Thyroid gland (tissue), 4 donors: Measurements from ENCODE around the gene CLRN2. TPM values are rescaled to one million over a fixed set of nuclear protein-coding genes. Genes with fewer than 3 reads are reported as not detected.

Source experiments
- DNase-seq, 2 donors: peaks; one replicate each; pipeline ENCODE4 v3.0.0-alpha.2; 2019
- H3K27ac ChIP-seq, 3 donors: fragments of 200-600 bp; sonication (generic); 1 replicate in 2 of 3; 2 replicates in 1 of 3; pipeline ENCODE4 v1.5.1; 2016 to 2019; ENCODE audit warnings: mild to moderate bottlenecking in 1 of 3, moderate library complexity in 1 of 3
- H3K27me3 ChIP-seq: fragments of 200-600 bp; sonication (generic); one replicate; pipeline ENCODE4 v1.5.1; 2019
- H3K36me3 ChIP-seq, 2 donors: fragments of 200-600 bp; sonication (generic); one replicate each; pipeline ENCODE4 v1.5.1; 2016 to 2019
- H3K4me1 ChIP-seq, 2 donors: fragments of 200-600 bp; sonication (generic); one replicate each; pipeline ENCODE4 v1.5.1; 2017 to 2019
- H3K4me3 ChIP-seq, 3 donors: fragments of 200-600 bp; sonication (generic); replicated peaks in 1 of 3; 1 replicate in 2 of 3; 2 replicates in 1 of 3; pipeline ENCODE4 v1.5.1; 2016; ENCODE audit warnings: mild to moderate bottlenecking in 1 of 3
- H3K9me3 ChIP-seq: fragments of 200-600 bp; sonication (generic); one replicate; pipeline ENCODE4 v1.5.1; 2017
- POLR2A ChIP-seq, 2 donors: fragments of 450-650 bp; IDR thresholded peaks; one replicate each; pipeline ENCODE4 v1.6.1; 2017; ENCODE audit warnings: antibody characterized with exemption in 2 of 2, mild to moderate bottlenecking in 2 of 2, moderate library complexity in 1 of 2
- WGBS, 2 donors: methylation state at CpG; one replicate each; pipeline ENCODE4 v1.1.5; 2017; 5-methylcytosine and 5-hydroxymethylcytosine counted together
- intact Hi-C: fragments of 100-400 bp; cut with DNase I; formaldehyde crosslinking; loops from one replicate; pipeline ENCODE4 v1.15.1; 2023
- total RNA-seq, 4 donors: library from RNA; depleted of rRNA; stranded (reverse); fragments of >200 nt; gene quantifications; one replicate each; pipeline ENCODE4 v1.2.3, GENCODE V29; 2016
- TF ChIP-seq, protein P1 (sequence below), 6 experiments: fragments of 200-600 bp in 3 of 6; fragments of 450-650 bp in 3 of 6; sonication (generic) in 3 of 6; IDR thresholded peaks; one replicate each; pipeline ENCODE4 v1.5.1; 2016 to 2019; ENCODE audit warnings: antibody characterized with exemption in 6 of 6, mild to moderate bottlenecking in 2 of 6, inconsistent platforms in 1 of 6, moderate library complexity in 1 of 6

CLRN2 gene
- total RNA-seq, 4 donors from 2014 or later: not detected

DNA sequence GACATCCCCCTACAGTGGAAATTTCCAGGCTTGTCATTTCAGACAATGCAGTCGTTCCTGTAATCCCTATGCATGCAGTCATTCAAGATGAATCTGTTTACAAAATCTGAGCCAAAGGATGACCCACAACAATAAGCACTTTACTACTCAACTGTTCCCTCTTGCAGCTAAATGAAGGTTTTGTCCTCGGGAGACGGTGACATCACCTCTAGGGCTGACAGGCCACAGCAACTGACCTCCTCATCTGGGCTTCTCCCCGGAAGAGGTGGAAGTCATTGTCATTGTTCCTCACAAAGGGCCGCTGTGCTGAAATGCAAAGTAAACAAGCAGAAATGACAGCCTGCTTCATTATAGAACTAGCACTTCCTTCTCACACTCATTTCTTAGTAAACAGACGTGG lies 29.2 kb downstream of the CLRN2 start:
- intact Hi-C loops: no loop called here
- Histone ChIP-seq H3K27ac (no peak overlapping the region), H3K9me3 (no peaks in the 10 kb centered on the region), H3K27me3 (peaks cover 4% of the 10 kb centered on the region), H3K4me1 (no peaks in the 10 kb centered on the region), H3K36me3 (no peaks in the 10 kb centered on the region), H3K4me3 (no peak overlapping the region)
- WGBS, 2 donors: 29 to 34% methylated on average over 6 of the region's 6 CpGs
- no peak for DNase-seq
- no peak for TF ChIP-seq POLR2A (IDR thresholded peaks at IDR 0.05)
- TF ChIP-seq, protein P1, sequence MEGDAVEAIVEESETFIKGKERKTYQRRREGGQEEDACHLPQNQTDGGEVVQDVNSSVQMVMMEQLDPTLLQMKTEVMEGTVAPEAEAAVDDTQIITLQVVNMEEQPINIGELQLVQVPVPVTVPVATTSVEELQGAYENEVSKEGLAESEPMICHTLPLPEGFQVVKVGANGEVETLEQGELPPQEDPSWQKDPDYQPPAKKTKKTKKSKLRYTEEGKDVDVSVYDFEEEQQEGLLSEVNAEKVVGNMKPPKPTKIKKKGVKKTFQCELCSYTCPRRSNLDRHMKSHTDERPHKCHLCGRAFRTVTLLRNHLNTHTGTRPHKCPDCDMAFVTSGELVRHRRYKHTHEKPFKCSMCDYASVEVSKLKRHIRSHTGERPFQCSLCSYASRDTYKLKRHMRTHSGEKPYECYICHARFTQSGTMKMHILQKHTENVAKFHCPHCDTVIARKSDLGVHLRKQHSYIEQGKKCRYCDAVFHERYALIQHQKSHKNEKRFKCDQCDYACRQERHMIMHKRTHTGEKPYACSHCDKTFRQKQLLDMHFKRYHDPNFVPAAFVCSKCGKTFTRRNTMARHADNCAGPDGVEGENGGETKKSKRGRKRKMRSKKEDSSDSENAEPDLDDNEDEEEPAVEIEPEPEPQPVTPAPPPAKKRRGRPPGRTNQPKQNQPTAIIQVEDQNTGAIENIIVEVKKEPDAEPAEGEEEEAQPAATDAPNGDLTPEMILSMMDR (IDR thresholded peaks at IDR 0.05): no peak

DNA sequence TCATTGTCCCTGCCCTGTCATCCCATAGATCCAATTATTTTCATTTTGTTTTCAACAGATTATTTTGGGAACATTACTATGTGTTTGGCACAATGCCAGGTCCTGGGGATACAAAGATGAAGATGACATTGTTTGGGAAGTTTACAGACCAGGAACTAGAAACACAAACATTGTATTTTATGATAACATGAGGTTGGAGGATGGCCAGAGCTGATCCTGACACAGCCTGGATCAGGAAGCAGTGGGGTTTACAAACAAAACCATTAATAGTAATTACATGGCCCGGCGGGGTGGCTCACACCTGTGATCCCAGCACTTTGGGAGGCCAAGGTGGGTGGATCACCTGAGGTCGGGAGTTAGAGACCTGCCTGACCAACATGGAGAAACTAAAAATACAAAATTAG lies 29.9 kb downstream of the CLRN2 start:
- DNase-seq: no peak
- Histone ChIP-seq H3K27ac (no peak overlapping the region), H3K36me3 (no peaks in the 10 kb centered on the region), H3K9me3 (no peaks in the 10 kb centered on the region), H3K4me1 (peaks cover 0 to 2% of the 10 kb centered on the region in 2 donors), H3K4me3 (no peak overlapping the region), H3K27me3 (peaks cover 4% of the 10 kb centered on the region)
- intact Hi-C loops: loop anchor here (5.0 kb wide), 1 partner anchor 1047 kb away; no protein-coding TSS in a partner anchor
- 43 to 63% methylated on average over 3 of the region's 3 CpGs for WGBS, 2 donors
- TF ChIP-seq, protein P1 (IDR thresholded peaks at IDR 0.05): no peak
- TF ChIP-seq POLR2A (IDR thresholded peaks at IDR 0.05): no peak

DNA sequence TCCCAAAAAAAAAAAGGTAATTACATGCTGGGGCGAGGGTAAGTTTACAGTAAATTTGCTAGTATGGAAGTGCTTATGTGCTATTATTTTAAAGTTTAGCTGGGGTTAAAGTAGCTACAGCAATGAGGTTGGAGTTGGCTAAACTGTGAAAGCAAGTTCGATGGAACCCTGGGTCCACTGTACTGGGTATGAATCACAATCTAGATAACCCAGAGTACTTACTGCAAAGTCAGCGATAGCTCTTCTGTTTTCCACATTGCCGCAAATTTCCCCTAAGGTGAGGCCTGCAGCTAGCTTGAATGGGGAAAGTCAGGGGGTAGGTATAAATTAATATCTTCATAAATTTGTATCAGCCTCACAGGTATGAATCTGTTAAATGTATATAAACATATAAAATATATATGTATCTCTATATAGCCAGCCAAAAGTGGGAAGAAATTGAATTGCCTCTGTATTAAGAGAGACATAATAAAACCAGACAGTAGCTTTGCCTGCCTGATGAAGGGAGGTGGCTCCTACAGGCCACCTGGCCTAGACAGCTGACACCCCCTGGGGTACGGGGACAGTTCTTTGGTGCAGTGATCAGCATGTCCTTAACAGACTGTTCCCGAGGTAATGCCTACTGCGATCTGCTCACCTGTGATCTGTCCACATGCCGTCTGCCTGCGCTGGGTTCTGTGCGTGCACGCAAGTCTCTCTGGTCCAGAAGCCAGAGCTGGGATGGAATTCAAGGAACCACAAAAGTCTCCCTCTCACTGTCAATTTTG lies 30.6 kb downstream of the CLRN2 start:
- H3K27ac ChIP-seq: no peak overlapping the region
- no peak for DNase-seq
- H3K4me3 ChIP-seq: no peak overlapping the region
- no peaks in the 10 kb centered on the region for H3K9me3 ChIP-seq
- WGBS, 2 donors: 74 to 79% methylated on average over 11 of the region's 11 CpGs
- TF ChIP-seq, protein P1 (IDR thresholded peaks at IDR 0.05): no peak
- no peak for TF ChIP-seq POLR2A (IDR thresholded peaks at IDR 0.05)
- peaks cover 0 to 2% of the 10 kb centered on the region in 2 donors for H3K4me1 ChIP-seq
- H3K27me3 ChIP-seq: peaks cover 4% of the 10 kb centered on the region
- no peaks in the 10 kb centered on the region for H3K36me3 ChIP-seq
- intact Hi-C loops: loop anchor here (5.0 kb wide), 1 partner anchor 1047 kb away; no protein-coding TSS in a partner anchor

DNA sequence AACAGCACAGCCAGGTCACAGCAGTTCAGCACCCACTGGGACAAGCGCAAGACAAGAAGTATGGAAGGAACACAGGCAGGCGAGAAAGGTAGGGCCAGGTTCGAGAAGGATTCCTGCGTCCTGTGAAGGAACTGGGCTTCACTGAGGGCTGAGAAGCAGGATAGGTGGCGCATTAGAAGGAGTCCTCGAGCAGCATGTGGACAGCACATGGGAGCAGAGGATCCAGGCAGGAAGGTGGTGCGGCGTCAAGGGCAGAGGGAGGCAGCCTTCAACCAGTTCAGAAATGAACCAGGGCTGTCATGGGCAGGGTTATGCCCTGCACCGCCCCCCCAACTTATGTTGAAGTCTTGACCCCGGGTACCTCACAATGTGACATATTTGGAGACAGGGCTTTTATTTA lies 31.3 kb downstream of the CLRN2 start:
- WGBS, 2 donors: 74 to 90% methylated on average over 10 of the region's 10 CpGs
- no peaks in the 10 kb centered on the region for H3K36me3 ChIP-seq
- H3K27ac ChIP-seq: no peak overlapping the region
- H3K4me3 ChIP-seq: no peak overlapping the region
- DNase-seq: no peak
- peaks cover 4% of the 10 kb centered on the region for H3K27me3 ChIP-seq
- no peaks in the 10 kb centered on the region for H3K9me3 ChIP-seq
- intact Hi-C loops: loop anchor here (5.0 kb wide), 1 partner anchor 1046 kb away; no protein-coding TSS in a partner anchor
- TF ChIP-seq, protein P1 (IDR thresholded peaks at IDR 0.05): no peak
- TF ChIP-seq POLR2A (IDR thresholded peaks at IDR 0.05): no peak
- peaks cover 0 to 2% of the 10 kb centered on the region in 2 donors for H3K4me1 ChIP-seq

DNA sequence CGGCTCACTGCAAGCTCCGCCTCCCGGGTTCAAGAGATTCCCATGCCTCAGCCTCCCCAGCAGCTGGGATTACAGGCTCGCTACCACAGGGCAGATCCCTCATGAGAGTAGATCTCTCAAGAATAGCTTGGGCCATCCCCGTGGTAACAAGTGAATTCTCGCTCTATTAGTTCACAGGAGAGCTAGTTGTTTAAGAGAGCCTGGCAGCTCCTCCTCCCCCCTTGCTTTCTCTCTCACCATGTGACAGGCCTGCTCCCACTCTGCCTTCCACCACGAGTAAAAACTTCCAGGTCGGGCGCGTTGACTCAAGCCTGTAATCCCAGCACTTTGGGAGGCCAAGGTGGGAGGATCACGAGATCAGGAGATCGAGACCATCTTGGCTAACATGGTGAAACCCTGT lies 31.7 kb downstream of the CLRN2 start:
- WGBS, 2 donors: 76 to 84% methylated on average over 8 to 12 of the region's 12 CpGs
- TF ChIP-seq, protein P1 (IDR thresholded peaks at IDR 0.05): no peak
- TF ChIP-seq POLR2A (IDR thresholded peaks at IDR 0.05): no peak
- peaks cover 0 to 2% of the 10 kb centered on the region in 2 donors for H3K4me1 ChIP-seq
- DNase-seq: no peak
- H3K27ac ChIP-seq: no peak overlapping the region
- H3K36me3 ChIP-seq: no peaks in the 10 kb centered on the region
- H3K9me3 ChIP-seq: no peaks in the 10 kb centered on the region
- peaks cover 4% of the 10 kb centered on the region for H3K27me3 ChIP-seq
- intact Hi-C loops: loop anchor here (5.0 kb wide), 1 partner anchor 1046 kb away; no protein-coding TSS in a partner anchor
- H3K4me3 ChIP-seq: no peak overlapping the region
